GM21367 (cell line): ENCODE results near the gene YPEL2.
A peak's percentile ranks its signal among the peaks of the same experiment; 100 is the strongest.

Source experiments
- ATAC-seq: cut with Tn5 transposase; IDR thresholded peaks from one replicate; pipeline ENCODE4 v1.9.1; 2021; ENCODE audit not compliant: unreplicated experiment

The YPEL2 gene

DNA sequence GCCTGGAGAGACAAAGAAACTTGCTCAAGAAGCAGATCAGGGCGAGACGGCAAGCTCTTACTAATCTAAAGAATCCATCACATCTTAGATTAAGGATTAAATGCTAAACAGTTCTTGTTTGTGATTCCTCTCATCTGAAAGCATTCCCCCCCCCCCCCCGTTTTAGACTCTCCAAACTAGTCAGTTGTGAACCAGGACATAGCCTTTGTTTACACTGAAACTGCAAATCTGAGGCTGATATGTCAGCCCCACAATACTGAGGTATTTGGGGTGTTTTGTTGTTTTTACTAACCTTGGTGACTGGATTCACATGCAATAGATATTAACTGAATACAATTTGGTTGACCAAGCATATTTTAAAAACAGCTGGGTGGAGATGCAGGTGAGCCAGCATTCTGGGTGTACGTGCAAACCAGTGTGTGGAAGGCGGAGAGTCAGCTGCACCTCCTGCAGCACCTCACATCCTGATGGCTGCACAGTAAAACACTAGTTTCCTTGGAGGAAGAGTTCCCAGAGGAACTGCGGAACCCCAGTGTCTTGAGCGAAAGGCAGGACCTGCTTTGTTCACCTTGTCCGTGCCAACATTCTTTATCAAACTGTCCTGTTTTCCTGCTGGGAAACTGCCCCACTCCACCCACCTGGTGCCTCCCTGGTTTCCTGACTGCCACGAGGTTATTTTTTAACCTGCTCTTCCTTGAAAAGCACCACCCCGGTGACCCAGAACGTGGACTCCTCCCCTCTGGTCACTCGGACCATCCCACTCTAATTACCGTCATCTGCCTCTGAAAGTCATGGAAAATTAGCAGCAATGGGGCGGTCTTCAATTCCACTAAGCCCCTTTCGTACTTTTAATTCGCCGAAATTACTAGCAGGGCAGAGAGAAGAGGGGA, 1.2 kb upstream of the YPEL2 start:
- ATAC-seq = no peak

DNA sequence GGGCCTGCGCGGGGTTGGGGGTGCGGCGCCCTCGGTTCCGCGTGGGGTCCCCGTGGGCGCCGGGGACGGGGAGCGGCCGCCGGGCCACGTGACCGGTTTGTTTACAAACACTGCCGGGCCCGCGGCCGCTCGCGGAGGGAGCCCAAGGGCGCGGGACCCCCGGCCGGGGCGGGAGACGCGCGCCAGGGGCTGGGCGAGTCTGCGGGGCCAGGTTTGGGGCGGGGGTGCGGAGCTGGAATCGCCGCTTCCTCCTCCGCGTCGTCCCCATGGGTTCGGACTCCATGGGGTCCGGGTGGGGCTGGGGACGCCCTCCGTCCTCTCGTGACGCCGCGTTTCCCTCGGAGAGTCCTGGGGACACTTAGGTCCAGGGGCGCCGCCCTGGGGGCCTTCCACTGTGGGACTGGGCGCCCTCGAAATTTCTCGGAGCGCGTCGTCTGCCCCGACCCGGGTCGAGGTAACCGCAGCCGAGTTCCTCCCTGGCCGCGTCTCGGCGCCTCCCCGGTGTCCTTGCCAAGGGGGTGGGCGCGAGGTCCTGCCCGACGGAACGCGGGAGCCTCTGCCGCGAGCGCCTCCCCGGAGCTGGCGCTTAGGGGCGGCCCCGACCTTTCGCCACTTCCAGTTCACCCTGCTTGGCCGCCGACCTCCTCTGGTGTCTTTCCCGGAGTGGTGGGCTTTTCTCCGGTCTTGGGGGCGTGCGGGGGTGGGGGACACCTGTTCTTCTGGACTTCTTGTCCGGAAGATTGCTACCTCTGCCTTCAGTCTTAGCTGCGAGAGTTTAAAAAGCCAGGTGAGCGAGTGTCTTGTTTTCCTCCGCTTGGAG, 684 bp downstream of the YPEL2 start:
- peak; percentile 21 for ATAC-seq

DNA sequence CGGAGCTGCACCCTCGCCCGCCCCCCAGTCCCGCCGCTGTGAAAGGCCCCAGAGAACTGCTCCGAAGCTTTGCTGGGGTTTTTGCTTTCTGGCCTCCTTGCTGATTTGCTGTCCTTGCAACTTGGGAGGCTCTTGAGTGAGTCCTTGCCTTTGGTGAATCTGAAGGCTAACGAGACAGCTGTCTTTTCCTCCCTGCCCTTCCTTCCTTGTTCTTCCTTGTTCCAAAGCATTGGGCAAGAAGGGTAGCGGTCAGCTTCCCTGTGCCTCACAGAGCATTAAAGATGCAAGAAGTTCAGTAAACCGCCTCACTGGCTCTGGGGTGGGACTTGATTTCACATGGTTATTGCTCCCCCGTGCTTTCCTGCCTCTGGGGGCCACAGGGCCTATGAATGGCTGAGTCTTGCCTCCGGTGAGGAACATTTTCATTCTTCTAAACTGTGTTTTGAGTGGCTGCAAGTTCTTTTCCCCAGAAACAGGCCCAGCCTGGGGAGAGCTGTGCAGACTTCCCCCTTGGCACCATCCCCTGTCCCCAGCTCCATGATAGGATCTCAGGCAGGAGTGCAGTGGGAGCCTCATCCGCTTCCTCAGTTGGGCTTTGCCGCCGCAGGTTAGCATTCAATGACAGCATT, 1.4 kb downstream of the YPEL2 start:
- ATAC-seq = no peak

DNA sequence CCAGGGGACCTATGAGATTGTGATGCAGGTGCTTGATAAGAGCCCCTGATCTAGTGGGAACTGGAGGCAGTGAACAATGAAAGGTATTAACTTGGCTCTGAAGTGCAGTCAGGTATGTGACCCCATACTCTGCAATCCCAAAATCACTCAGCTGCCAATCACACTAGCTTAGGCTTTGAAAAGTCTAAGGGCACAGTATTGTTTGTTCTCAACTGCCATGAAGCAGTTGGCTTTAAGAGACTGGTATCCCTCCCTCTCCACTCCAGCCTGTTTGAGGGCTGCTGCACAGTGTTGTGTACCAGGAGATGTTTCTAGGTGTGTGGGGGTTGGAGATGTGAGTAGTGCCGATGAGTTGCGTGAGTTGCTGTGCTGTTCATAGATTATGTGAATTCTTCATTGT, 2.4 kb downstream of the YPEL2 start:
- no peak for ATAC-seq

DNA sequence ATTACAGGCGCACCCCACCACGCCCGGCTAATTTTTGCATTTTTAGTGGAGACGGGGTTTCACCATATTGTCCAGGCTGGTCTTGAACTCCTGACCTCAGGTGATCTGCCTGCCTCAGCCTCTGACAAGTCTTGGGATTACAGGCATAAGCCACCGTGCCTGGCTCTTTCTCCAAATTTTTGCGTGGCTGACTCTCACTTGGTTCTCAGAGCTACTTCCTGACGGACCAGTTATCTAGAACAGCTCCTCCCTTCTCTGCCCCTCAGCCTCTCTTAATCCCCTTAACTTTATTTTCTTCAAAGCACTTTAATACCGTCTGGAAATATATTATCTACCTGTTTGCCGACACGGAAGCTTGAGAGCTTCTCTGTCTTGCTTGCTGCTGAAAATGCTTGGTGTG, 4.2 kb downstream of the YPEL2 start:
- no peak for ATAC-seq

DNA sequence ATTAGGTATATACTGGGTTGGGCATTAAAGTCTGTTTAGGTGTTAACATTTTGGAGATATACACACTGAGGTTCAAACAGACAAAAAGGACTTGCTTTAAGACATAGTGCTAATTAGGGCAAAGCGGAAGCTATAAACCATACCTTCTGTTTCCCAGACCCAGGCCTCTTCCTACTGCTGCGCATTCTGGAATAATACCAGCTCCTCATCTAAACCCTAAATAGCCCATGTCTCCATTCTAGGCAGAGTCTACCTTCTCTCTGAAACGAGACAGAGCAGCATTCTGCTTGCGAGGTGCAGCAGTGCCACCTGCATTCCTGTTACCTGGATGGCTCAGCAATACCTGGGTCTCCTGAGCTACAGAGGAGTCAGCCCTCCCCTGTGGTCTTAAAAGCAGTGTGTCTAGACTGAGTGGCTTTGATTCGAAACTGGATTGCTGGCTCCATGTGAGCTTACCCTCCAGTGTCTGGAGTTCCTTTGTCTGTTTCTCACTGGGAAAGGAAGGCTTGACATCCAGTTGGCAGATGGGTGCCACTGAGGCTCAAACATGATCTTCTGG, 6.4 kb downstream of the YPEL2 start:
- ATAC-seq = no peak

DNA sequence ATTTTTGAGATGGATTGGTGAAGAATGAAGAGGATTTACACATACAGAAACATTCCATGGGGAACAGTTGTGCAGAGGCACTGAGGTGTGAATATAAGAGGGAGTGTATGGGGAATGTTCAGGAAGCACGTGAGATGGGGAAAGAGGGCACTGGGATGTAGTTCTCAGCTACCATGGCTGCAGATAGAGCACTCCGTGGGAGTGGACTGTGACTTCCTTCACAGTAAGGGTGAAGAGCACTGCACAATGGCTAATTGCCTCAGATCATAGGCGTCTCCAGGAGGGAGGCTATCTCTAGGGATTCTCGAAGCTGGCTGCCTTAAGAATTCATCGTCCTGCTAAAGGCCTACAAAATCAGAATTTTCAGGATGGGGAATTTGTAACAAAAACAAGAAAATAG, 7.0 kb downstream of the YPEL2 start:
- no peak for ATAC-seq

DNA sequence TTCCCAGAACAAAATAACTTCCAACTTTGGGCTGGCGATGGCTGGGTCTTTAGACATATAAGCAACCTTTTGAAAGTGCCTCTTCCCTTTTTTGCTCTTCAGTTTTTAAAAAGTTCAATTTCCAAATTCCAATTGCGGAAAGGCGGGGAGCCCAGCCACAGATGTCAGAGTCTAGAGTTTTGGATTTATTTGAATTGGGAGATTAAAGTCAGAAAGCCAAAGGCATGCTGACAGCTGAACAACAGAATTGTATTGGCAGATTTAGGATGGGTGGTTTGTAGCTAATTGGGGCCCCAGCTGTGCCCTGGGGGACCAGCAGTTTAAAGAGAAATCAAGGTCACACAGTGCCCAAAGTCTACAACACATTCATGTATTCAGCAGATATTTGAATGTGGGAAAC, 10.5 kb downstream of the YPEL2 start:
- no peak for ATAC-seq

DNA sequence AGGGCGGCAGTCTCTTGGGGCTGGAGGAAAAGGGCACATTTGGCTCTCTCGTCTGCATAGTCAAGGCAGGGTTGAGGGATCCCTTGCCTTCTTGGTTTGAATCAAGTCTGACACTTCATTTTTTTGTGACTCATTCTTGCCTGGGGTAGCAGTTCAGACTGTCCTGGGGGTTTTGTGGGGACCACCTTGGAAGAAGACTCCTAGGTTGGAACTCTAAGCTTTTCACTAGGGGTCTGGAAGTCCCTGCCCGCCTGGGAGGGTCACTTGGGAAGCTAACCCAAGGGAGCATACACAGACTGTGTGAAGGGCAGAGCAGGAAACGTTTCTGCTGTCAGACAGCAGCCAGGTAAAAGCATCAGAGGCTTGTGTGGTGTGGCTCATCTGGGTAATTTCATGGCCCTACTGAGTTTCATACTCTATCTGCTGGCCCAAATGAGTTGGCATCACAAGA, 11.3 kb downstream of the YPEL2 start:
- ATAC-seq = no peak

DNA sequence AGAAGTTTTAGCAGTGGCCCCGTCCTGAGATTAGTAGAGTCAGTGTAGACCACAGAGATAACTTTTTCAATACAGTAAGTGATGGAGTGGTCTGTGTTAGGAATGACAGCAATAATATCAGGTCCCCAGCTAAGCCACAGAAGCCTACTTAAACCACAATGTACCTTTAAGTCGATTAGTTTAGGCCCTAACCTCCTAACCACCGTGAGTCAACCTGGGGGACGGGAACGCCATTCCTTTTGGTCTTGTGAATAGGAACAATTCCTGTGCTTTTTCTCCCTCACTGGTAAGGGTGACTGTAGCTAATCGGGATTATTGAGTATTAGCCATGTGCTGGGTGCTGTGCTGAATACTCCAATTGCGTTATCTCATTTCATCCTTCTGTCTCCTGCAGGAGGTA, 14.0 kb downstream of the YPEL2 start:
- ATAC-seq = no peak

DNA sequence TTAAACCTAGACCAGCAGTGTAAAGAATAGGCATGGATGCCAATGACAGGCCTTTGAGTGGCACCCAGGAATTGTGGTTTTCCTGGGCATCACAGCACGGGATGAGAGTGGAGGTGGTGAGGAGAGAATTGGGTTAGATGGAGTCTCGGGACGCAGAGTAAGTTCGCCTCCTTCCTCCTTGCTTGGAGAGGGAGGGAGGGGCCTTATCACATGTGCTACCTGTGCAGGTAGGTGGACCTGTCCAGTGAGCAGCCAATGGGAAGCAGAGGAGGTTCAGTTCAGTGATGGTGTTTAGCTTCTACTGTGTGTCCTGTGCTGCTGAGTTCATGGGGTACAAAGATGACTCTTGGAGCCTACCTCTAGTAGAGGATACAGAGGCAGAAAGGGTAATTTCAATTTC, 14.9 kb downstream of the YPEL2 start:
- ATAC-seq = no peak

DNA sequence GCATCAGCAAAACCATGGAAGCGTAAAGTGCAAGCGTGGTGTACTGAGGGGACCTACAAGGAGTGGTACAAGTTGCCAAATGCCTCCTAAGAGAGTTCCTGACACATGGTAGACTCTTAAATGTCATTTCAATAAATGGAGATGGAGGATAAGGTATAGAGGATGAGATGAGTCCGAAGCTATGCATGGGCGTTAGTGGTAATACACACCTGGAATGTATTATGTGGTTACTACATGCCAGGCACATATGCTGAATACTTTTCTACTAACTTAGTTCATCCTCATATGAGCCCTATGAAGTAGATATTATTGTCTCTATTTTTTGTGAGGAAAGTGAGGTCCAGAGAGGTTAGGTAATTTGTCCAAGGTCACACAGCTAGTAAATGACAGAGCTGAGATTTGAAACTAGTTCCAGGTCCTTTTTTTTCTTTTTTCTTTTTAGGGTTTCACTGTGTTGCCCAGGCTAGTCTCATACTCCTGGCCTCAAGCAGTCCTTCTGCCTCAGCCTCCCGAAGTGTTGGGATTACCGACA, 15.5 kb downstream of the YPEL2 start:
- no peak for ATAC-seq

DNA sequence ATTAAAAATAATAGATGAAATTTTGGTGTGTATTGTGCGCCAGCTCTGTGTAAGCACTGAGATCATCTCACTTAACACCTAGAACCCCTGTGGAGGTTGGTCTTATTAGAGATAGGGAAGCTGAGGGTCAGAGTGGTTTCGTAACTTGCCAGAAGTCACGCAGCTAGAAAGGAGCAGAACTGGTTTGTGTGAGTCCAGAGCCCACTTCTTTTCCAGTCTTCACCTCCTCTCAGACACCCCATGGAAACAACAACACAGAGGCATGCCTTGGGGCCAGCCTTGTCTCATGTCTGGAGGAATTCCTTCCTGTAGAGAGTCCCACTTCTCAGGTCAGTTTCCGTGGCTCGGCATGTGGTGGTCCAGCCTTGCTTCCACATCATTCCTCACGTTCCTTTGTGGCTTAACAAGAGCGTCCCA, 16.5 kb downstream of the YPEL2 start:
- ATAC-seq = no peak

DNA sequence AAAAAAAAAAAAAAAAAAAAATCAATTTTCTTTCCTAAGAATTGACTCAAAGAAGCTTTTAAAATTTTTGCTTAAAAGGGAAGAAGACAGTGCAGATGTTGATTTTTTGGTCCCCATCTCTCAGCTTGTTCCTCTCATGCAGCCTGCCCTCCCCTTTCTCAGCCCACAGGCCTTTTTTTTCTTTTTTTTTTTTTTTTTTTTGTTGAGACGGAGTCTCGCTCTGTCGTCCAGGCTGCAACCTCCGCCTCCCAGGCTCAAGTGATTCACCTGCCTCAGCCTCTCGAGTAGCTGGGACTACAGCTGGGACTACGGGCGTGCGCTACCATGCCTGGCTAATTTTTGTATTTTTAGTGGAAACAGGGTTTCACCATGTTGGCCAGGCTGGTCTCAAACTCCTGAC, 17.7 kb downstream of the YPEL2 start:
- no peak for ATAC-seq

DNA sequence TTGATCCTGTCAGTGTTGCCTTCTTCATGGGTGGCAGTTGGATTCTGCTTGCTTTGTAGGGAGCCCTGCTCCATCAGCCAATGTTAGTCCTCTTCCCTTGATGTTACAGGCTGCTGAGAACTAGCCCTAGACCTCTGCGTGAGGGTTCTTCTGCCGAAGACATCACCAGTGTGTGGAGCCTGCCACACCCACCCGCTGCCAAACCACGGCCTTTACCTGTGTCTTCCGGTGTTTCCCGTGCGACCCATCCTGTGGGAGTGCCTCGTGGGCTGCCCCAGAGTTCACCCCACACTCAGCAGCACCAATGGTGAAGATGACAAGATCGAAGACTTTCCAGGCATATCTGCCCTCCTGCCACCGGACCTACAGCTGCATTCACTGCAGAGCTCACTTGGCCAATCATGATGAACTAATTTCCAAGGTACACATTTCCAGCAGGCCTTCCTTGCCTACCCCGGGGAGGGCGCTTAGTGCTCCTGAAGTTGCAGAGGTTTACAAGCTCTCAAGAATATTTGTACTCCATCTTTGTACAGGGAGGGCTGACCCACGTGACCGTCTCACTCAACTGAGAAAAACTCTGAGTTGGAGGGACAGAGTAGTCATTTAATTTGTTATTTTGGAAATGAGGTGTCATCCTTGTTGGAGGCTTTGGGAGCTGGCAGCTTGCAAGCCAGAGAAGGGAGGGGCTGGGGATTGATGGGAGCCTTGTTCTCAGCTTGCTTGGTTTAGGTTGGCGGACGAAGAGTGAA, 21.8 kb downstream of the YPEL2 start:
- ATAC-seq = no peak

DNA sequence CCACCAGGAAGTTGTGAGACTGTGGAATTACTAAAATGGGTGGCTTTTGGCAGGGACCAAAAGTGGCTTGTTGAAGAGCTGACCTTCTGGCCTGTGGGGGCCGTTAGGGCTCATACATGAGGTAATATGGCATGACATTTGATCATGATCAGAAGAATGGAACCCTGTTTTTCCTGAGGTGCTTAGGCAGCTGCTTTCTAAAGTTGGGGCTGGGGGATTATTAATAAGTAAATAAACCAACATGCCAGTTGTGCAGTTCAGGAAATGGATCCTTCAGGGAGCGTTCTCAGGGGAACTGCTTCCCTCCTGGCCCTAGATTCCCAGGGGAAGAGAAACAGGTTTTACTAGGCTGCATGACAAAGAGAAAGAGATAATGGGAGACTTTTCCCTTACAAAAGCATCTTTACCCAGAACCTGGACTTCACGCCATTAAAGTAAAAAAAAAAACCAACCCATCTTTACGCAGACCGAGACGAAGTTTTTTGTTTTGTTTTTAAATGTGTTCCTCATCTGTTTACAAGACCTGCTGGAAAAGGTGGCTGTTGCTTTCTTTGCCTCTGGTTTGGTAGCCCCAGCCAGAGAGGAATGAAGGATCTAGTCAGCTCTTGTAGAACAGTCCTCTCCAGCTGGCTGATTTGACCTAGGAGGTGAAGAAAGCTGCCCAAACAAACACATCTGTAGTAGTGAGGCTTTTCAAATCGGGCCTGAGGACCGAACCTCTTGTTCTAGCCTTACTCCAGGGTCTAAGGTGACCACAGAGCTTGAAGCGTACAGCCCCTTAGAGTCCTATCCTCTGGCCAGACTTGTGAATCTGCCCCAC, 22.7 kb downstream of the YPEL2 start:
- no peak for ATAC-seq

DNA sequence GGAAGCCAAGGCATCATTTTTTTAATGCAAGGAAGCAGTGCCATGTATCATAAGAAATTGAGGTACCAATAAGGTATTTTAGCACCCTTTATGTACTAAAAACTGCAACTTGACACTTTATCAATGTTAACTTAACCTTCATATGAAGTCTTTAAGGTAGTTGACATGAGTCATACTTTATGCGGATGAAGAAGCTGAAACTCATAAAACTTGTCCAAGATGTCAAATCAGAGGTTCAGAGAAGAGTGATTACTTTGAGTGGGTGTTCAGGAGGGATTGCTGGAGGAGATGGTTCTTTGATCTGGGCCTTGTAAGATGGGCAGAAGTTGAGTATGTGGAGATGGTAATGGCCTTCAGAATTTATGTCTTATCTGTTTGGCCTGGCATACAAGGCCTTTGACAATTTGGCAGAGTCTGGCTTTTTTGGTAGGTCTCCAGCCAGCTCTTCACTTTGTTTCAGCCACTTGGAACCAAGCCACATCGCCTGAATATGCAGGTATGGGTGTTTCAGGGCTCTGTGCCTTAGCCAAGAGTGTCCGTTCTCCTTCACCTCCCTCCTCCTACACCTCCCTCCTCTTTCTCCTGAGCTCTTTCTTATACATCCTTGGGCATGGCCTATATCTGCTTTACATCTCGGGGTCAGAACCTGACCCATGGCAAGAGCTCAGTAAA, 23.7 kb downstream of the YPEL2 start:
- no peak for ATAC-seq

DNA sequence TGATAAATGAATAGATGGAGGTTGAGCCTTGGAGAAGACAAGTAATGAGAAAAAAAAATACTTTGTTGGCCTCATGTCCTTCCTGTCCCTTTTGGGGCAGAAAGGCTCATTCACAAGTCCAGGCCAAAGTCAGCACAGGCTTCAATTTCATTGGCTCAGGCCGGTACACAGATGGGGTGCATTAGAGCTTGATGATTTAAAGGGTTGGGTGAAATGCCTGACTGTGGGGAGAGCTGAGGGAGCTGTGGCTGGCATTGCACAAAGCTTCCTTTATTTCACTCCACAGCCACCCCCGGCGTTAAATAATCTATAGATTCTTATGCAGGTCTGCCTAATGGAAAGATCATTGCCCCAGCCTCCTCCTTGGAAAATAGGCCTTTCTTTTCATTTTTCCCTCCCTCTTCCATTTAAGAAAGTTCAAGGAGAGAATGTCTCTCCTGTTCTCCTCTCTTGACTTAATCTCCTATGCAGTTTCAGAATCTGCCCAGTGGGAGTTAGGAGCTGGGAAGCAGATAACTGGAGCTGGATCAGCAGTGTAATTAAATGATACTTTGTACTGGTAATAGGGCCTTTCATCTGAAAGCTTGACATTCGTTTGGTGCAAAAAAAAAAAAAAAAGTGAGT, 24.4 kb downstream of the YPEL2 start:
- ATAC-seq = no peak
